AG10803 (cell line): Measurements from ENCODE around the gene TRNT1.

Source experiments
- DNase-seq: peaks from one replicate; pipeline ENCODE4 v3.0.0; 2010; ENCODE audit warnings: low read depth
- H3K4me3 ChIP-seq: 2 replicates; pipeline ENCODE4 v1.5.1; 2011; ENCODE audit warnings: mild to moderate bottlenecking, low read length, control low read depth
- CTCF ChIP-seq: conservative IDR thresholded peaks from 2 replicates; pipeline ENCODE4 v1.5.1; 2011; ENCODE audit warnings: mild to moderate bottlenecking, low read length, control low read depth, inconsistent platforms

Gene TRNT1

GRCh38 chr3:3154879-3155610, 28.3 kb downstream of the TRNT1 start:
- TF ChIP-seq CTCF = no peak
- no peak overlapping the region for H3K4me3 ChIP-seq
- DNase-seq = no peak

- TF ChIP-seq CTCF = no peak
- H3K4me3 ChIP-seq = no peak overlapping the region
These were observed 30.7 kb downstream of the TRNT1 start for GRCh38 chr3:3157484-3157883.

GRCh38 chr3:3160826-3161225, 34.1 kb downstream of the TRNT1 start:
- H3K4me3 ChIP-seq = no peak overlapping the region
- DNase-seq = peak; percentile 17
- TF ChIP-seq CTCF = no peak

More at GRCh38 chr3:3157484-3157883, 30.7 kb downstream of the TRNT1 start:
- DNase-seq = no peak

- no peak for TF ChIP-seq CTCF
- DNase-seq = no peak
- no peak overlapping the region for H3K4me3 ChIP-seq
These were observed 38.5 kb downstream of the TRNT1 start for GRCh38 chr3:3165241-3165640.

- TF ChIP-seq CTCF = no peak
- H3K4me3 ChIP-seq = no peak overlapping the region
- no peak for DNase-seq
These were observed 38.9 kb downstream of the TRNT1 start for GRCh38 chr3:3165650-3166049.

- peak; percentile 56 for TF ChIP-seq CTCF
- DNase-seq = peak; percentile 37
These were observed 44.3 kb downstream of the TRNT1 start for GRCh38 chr3:3170998-3171397.

GRCh38 chr3:3172627-3173026, 45.9 kb downstream of the TRNT1 start:
- H3K4me3 ChIP-seq = no peak overlapping the region
- DNase-seq = no peak
- TF ChIP-seq CTCF = no peak

More at GRCh38 chr3:3170998-3171397, 44.3 kb downstream of the TRNT1 start:
- H3K4me3 ChIP-seq = no peak overlapping the region
